Hepatocyte (in vitro differentiated cells): ENCODE measurements around the gene RALGAPA2. TPM values are rescaled to one million over a fixed set of nuclear protein-coding genes. Genes with fewer than 3 reads are reported as not detected.

Experiments used
- DNase-seq: peaks from one replicate; pipeline ENCODE4 v3.0.0-alpha.2; 2016; ENCODE audit warnings: low spot score
- H2AFZ ChIP-seq: fragments of 200-600 bp; sonication (generic); 2 replicates; pipeline ENCODE4 v1.6.0; 2016; ENCODE audit warnings: antibody characterized with exemption, mild to moderate bottlenecking
- H3K27ac ChIP-seq: fragments of 200-600 bp; sonication (generic); 2 replicates; pipeline ENCODE4 v1.5.1; 2016; ENCODE audit warnings: mild to moderate bottlenecking
- H3K27me3 ChIP-seq: fragments of 200-600 bp; sonication (generic); 2 replicates; pipeline ENCODE4 v1.6.1; 2016
- H3K36me3 ChIP-seq: fragments of 200-600 bp; sonication (generic); replicated peaks from 2 replicates; pipeline ENCODE4 v1.5.1; 2016; ENCODE audit warnings: low read depth; ENCODE audit not compliant: insufficient read depth
- H3K4me1 ChIP-seq: fragments of 200-600 bp; sonication (generic); 2 replicates; pipeline ENCODE4 v1.5.1; 2016; ENCODE audit warnings: mild to moderate bottlenecking, moderate library complexity; ENCODE audit not compliant: insufficient read depth
- H3K4me2 ChIP-seq: fragments of 200-600 bp; sonication (generic); 2 replicates; pipeline ENCODE4 v1.6.0; 2016
- H3K4me3 ChIP-seq: fragments of 200-600 bp; sonication (generic); 2 replicates; pipeline ENCODE4 v1.5.1; 2016; ENCODE audit warnings: mild to moderate bottlenecking
- H3K79me2 ChIP-seq: fragments of 200-600 bp; sonication (generic); 2 replicates; pipeline ENCODE4 v1.6.0; 2017; ENCODE audit warnings: mild to moderate bottlenecking
- H3K9me2 ChIP-seq: fragments of 200-600 bp; sonication (generic); replicated peaks from 2 replicates; pipeline ENCODE4 v1.6.0; 2017; ENCODE audit warnings: mild to moderate bottlenecking; ENCODE audit not compliant: insufficient read depth
- H3K9me3 ChIP-seq: fragments of 200-600 bp; sonication (generic); 2 replicates; pipeline ENCODE4 v1.5.1; 2016; ENCODE audit warnings: low read depth, mild to moderate bottlenecking
- H4K20me1 ChIP-seq: fragments of 200-600 bp; sonication (generic); 2 replicates; pipeline ENCODE4 v1.6.0; 2016; ENCODE audit warnings: mild to moderate bottlenecking; ENCODE audit not compliant: insufficient read depth, poor library complexity, severe bottlenecking
- EZH2 ChIP-seq: fragments of 200-600 bp; sonication (generic); IDR thresholded peaks from 2 replicates; pipeline ENCODE4 v1.6.1; 2016; ENCODE audit warnings: antibody characterized with exemption, mild to moderate bottlenecking, borderline replicate concordance
- EZH2phosphoT487 ChIP-seq: fragments of 200-600 bp; sonication (generic); IDR thresholded peaks from one replicate; pipeline ENCODE4 v1.6.1; 2018; ENCODE audit warnings: antibody characterized with exemption, mild to moderate bottlenecking, low read depth, moderate library complexity; ENCODE audit not compliant: unreplicated experiment, severe bottlenecking
- WGBS: methylation state at CpG from one replicate; pipeline ENCODE4 v1.1.6; 2016; ENCODE audit warnings: low lambda C conversion rate; ENCODE audit errors: missing lambda C conversion rate; 5-methylcytosine and 5-hydroxymethylcytosine counted together
- polyA plus RNA-seq: library from polyadenylated mRNA; unstranded; fragments of >200 nt; fragmentation: Nextera tagmentation; extraction: Ambion mirVana; gene quantifications from 2 replicates; pipeline ENCODE4 v1.2.1, GENCODE V29; 2016
- total RNA-seq: library from RNA; depleted of rRNA; stranded (reverse); fragments of >200 nt; gene quantifications from 2 replicates; pipeline ENCODE4 v1.2.3, GENCODE V29; 2014
- TF ChIP-seq, protein P1 (sequence below): fragments of 200-600 bp; sonication (generic); IDR thresholded peaks from 2 replicates; pipeline ENCODE4 v1.5.1; 2016; ENCODE audit warnings: antibody characterized with exemption, mild to moderate bottlenecking; ENCODE audit not compliant: poor library complexity

Gene RALGAPA2
- total and polyA plus RNA-seq, 2 experiments from 2014 or later: 16.8 to 35.3 TPM

DNA sequence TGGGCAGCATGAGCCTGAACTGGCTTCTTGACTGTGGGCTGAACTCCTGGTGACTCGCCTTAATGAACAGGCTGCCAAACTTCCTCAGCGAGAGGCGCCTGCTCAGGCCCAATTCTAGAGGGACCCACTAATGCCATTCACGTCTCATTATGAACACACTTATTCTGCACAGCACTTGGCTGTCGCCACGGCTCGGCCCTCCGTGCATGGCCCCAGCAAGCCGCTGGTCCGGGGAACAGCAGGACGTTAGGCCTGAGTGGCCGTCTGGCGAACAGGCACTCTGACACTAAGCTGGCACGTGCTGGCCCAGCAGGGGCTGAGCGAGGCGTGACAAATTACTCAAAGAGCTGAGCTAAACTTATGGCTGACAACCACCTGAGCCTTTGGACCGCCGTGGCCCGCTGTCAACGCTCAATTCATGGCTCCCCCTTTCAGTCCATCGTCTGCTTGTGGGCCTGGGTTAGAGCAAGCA, 298.6 kb downstream of the RALGAPA2 start:
- no peak for DNase-seq
- no peak overlapping the region for H3K4me3 ChIP-seq
- H3K4me2 ChIP-seq: no peak overlapping the region
- H2AFZ ChIP-seq: no peak overlapping the region
- H4K20me1 ChIP-seq: no peaks in the 10 kb centered on the region
- no peaks in the 10 kb centered on the region for H3K36me3 ChIP-seq
- no peaks in the 10 kb centered on the region for H3K27me3 ChIP-seq
- H3K79me2 ChIP-seq: no peaks in the 10 kb centered on the region
- TF ChIP-seq EZH2 (no peak), EZH2phosphoT487 (no peak)
- TF ChIP-seq, protein P1, sequence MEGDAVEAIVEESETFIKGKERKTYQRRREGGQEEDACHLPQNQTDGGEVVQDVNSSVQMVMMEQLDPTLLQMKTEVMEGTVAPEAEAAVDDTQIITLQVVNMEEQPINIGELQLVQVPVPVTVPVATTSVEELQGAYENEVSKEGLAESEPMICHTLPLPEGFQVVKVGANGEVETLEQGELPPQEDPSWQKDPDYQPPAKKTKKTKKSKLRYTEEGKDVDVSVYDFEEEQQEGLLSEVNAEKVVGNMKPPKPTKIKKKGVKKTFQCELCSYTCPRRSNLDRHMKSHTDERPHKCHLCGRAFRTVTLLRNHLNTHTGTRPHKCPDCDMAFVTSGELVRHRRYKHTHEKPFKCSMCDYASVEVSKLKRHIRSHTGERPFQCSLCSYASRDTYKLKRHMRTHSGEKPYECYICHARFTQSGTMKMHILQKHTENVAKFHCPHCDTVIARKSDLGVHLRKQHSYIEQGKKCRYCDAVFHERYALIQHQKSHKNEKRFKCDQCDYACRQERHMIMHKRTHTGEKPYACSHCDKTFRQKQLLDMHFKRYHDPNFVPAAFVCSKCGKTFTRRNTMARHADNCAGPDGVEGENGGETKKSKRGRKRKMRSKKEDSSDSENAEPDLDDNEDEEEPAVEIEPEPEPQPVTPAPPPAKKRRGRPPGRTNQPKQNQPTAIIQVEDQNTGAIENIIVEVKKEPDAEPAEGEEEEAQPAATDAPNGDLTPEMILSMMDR: no peak
- no peaks in the 10 kb centered on the region for H3K4me1 ChIP-seq
- no peak overlapping the region for H3K27ac ChIP-seq
- 85% methylated on average over 21 of the region's 21 CpGs for WGBS
- no peaks in the 10 kb centered on the region for H3K9me2 ChIP-seq
- no peaks in the 10 kb centered on the region for H3K9me3 ChIP-seq

DNA sequence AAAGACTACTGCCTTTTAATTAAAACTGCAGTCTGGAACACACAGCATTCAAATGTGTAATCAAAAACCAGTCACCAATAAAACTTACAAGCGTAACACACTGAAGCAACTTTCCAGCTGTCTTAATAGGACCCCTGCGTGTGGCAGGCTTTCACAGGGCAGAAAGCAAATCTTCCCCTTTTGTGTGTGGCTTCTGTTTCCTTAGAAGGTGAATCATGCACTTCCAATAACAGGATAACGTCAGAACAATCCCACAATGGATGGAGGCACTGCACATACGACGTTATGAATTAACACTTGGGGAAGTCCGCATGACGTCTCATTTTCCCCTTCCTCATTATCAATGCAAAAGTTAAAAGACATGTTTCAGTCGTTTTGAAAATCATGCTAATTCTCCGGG, 299.7 kb downstream of the RALGAPA2 start:
- WGBS: 81% methylated on average over 9 of the region's 9 CpGs
- Histone ChIP-seq H3K4me1 (no peaks in the 10 kb centered on the region), H3K36me3 (no peaks in the 10 kb centered on the region), H3K4me2 (no peak overlapping the region), H3K79me2 (no peaks in the 10 kb centered on the region), H3K9me3 (no peaks in the 10 kb centered on the region), H2AFZ (no peak overlapping the region), H3K27me3 (no peaks in the 10 kb centered on the region), H4K20me1 (no peaks in the 10 kb centered on the region), H3K27ac (no peak overlapping the region), H3K9me2 (no peaks in the 10 kb centered on the region), H3K4me3 (no peak overlapping the region)
- TF ChIP-seq EZH2: no peak
- TF ChIP-seq EZH2phosphoT487: no peak
- TF ChIP-seq, protein P1: no peak
- no peak for DNase-seq

GRCh38 chr20:20411836-20412235, 300.6 kb downstream of the RALGAPA2 start:
- Histone ChIP-seq H3K27me3 (no peaks in the 10 kb centered on the region), H3K4me1 (no peaks in the 10 kb centered on the region), H4K20me1 (no peaks in the 10 kb centered on the region), H3K36me3 (no peaks in the 10 kb centered on the region), H3K9me2 (no peaks in the 10 kb centered on the region), H3K27ac (no peak overlapping the region), H3K79me2 (no peaks in the 10 kb centered on the region), H2AFZ (no peak overlapping the region), H3K9me3 (no peaks in the 10 kb centered on the region), H3K4me2 (no peak overlapping the region), H3K4me3 (no peak overlapping the region)
- DNase-seq: no peak
- TF ChIP-seq, protein P1: no peak
- 88% methylated on average over 17 of the region's 17 CpGs for WGBS

GRCh38 chr20:20411402-20411801, 301.0 kb downstream of the RALGAPA2 start:
- no peaks in the 10 kb centered on the region for H3K4me1 ChIP-seq
- no peak for DNase-seq
- H3K4me2 ChIP-seq: no peak overlapping the region
- H3K4me3 ChIP-seq: no peak overlapping the region
- no peaks in the 10 kb centered on the region for H3K36me3 ChIP-seq
- H3K27me3 ChIP-seq: no peaks in the 10 kb centered on the region
- 76% methylated on average over 12 of the region's 12 CpGs for WGBS
- no peak for TF ChIP-seq EZH2phosphoT487
- TF ChIP-seq, protein P1: no peak
- no peak for TF ChIP-seq EZH2
- H3K9me3 ChIP-seq: no peaks in the 10 kb centered on the region
- no peak overlapping the region for H3K27ac ChIP-seq
- no peaks in the 10 kb centered on the region for H3K9me2 ChIP-seq
- no peaks in the 10 kb centered on the region for H4K20me1 ChIP-seq
- H2AFZ ChIP-seq: no peak overlapping the region
- H3K79me2 ChIP-seq: no peaks in the 10 kb centered on the region
